ENCODE results near the gene PRKAR1B.

DNA sequence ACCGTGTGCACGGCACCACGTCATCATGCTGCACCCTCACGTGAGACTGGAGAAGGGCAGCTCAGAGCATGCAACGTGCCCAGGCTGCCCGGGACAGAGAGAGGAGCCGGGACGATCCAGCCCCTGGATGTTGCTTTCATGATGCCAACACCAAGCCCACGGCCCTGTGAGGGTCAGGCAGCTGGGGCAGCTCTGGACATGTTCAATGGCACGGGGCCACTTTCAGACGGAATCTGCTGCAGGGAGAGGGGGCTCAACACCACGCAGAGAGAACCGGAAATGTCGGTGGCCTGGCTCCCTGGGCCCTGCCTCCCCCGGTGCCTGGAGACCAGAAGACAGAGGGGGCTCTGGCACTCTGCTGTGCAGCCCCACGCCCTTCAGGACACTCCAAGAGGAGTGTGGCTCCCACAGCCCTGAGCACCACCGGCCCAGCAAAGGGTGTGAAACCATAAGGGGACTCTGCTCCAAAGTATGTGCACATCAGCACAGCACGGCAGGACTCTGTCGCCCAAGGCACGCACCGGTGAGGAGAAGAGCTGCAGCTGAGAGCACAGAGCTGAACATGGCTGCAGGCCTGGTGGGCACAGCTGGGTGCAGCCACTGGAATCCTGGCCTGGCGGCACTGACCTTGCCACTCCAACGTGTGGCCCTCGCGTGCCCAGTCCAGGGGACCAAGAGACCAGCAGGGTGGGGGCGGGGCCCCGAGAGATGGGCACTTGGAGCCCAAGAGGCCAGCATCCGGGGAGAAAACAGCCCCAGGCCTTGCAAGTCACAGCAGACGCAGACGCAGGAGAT, 137.1 kb downstream of the PRKAR1B start:
- TF ChIP-seq, protein P1, sequence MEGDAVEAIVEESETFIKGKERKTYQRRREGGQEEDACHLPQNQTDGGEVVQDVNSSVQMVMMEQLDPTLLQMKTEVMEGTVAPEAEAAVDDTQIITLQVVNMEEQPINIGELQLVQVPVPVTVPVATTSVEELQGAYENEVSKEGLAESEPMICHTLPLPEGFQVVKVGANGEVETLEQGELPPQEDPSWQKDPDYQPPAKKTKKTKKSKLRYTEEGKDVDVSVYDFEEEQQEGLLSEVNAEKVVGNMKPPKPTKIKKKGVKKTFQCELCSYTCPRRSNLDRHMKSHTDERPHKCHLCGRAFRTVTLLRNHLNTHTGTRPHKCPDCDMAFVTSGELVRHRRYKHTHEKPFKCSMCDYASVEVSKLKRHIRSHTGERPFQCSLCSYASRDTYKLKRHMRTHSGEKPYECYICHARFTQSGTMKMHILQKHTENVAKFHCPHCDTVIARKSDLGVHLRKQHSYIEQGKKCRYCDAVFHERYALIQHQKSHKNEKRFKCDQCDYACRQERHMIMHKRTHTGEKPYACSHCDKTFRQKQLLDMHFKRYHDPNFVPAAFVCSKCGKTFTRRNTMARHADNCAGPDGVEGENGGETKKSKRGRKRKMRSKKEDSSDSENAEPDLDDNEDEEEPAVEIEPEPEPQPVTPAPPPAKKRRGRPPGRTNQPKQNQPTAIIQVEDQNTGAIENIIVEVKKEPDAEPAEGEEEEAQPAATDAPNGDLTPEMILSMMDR (IDR thresholded peaks at IDR 0.05), result no peak
- TF ChIP-seq EP300 (IDR thresholded peaks at IDR 0.05), result no peak

All from sigmoid colon (tissue), 4 donors.